ENCODE data around the gene SCMH1.
"Not testable (repeated sequence)": the region's sequence is repeated elsewhere in the genome, so short reads cannot be mapped to it uniquely, and the experiment has no call there.

Gene SCMH1

GRCh38 chr1:41261926-41262618 is 20.0 kb upstream of the SCMH1 start:
- no peak overlapping the region for H2BK15ac ChIP-seq (replicated peaks; ENCODE audit: low read depth)
- no peaks in the 10 kb centered on the region for H3K27me3 ChIP-seq (ENCODE audit: insufficient read depth, low read length, poor library complexity)
- DNase-seq: no peak
- no peak overlapping the region for H3K27ac ChIP-seq (ENCODE audit: low read depth, low read length)
- H3K4me1 ChIP-seq (ENCODE audit: control insufficient read depth, low read depth, low read length): no peaks in the 10 kb centered on the region
- no peak overlapping the region for H3K18ac ChIP-seq (ENCODE audit: low read length)
- H3K23ac ChIP-seq (ENCODE audit: low read length): no peak overlapping the region
- no peak overlapping the region for H3K56ac ChIP-seq (ENCODE audit: low read length)
- no peak overlapping the region for H3K4me2 ChIP-seq (ENCODE audit: low read length)
- no peak overlapping the region for H4K8ac ChIP-seq (ENCODE audit: low read depth, low read length)
- no peak overlapping the region for H2BK120ac ChIP-seq (ENCODE audit: low read depth, low read length)
- no peaks in the 10 kb centered on the region for H3K36me3 ChIP-seq (ENCODE audit: control insufficient read depth, insufficient read depth, low read length)
- H2AK5ac ChIP-seq (ENCODE audit: low read length): no peak overlapping the region
- H4K5ac ChIP-seq (ENCODE audit: low read length): no peak overlapping the region
- no peaks in the 10 kb centered on the region for H3K79me1 ChIP-seq (ENCODE audit: low read length)
- H3K4me3 ChIP-seq (ENCODE audit: low read length): no peak overlapping the region
- no peak overlapping the region for H2BK5ac ChIP-seq (ENCODE audit: low read length)
- H3K4ac ChIP-seq (ENCODE audit: low read depth, low read length): no peak overlapping the region
- no peak overlapping the region for H3K9ac ChIP-seq (ENCODE audit: low read length)
- no peaks in the 10 kb centered on the region for H3K79me2 ChIP-seq (ENCODE audit: control insufficient read depth, insufficient read depth, low read length)
- no CpG with 5 or more reads among the region's 3 CpGs for WGBS (ENCODE audit: extremely low coverage, insufficient coverage, low lambda C conversion rate)

- Histone ChIP-seq H3K4me3 (ENCODE audit: low read length) (no peak overlapping the region), H2BK5ac (ENCODE audit: low read length) (no peak overlapping the region), H3K56ac (ENCODE audit: low read length) (no peak overlapping the region), H3K23ac (ENCODE audit: low read length) (no peak overlapping the region), H3K4ac (ENCODE audit: low read depth, low read length) (no peak overlapping the region), H3K27ac (ENCODE audit: low read depth, low read length) (no peak overlapping the region), H3K4me1 (ENCODE audit: control insufficient read depth, low read depth, low read length) (no peaks in the 10 kb centered on the region), H4K8ac (ENCODE audit: low read depth, low read length) (no peak overlapping the region), H2BK15ac (replicated peaks; ENCODE audit: low read depth) (no peak overlapping the region), H3K27me3 (ENCODE audit: insufficient read depth, low read length, poor library complexity) (no peaks in the 10 kb centered on the region), H3K4me2 (ENCODE audit: low read length) (no peak overlapping the region), H3K18ac (ENCODE audit: low read length) (no peak overlapping the region), H2BK120ac (ENCODE audit: low read depth, low read length) (no peak overlapping the region), H3K79me1 (ENCODE audit: low read length) (no peaks in the 10 kb centered on the region), H2AK5ac (ENCODE audit: low read length) (no peak overlapping the region), H3K36me3 (ENCODE audit: control insufficient read depth, insufficient read depth, low read length) (no peaks in the 10 kb centered on the region), H3K9ac (ENCODE audit: low read length) (no peak overlapping the region), H4K5ac (ENCODE audit: low read length) (no peak overlapping the region), H3K79me2 (ENCODE audit: control insufficient read depth, insufficient read depth, low read length) (no peaks in the 10 kb centered on the region)
- no peak for DNase-seq
- WGBS (ENCODE audit: extremely low coverage, insufficient coverage, low lambda C conversion rate): no CpG with 5 or more reads among the region's 2 CpGs
Measured at GRCh38 chr1:41260768-41261167, 18.7 kb upstream of the SCMH1 start.

GRCh38 chr1:41259221-41259620 is 17.1 kb upstream of the SCMH1 start:
- Histone ChIP-seq H3K79me1 (ENCODE audit: low read length) (no peaks in the 10 kb centered on the region), H3K9ac (ENCODE audit: low read length) (no peak overlapping the region), H3K23ac (ENCODE audit: low read length) (no peak overlapping the region), H2BK120ac (ENCODE audit: low read depth, low read length) (no peak overlapping the region), H3K79me2 (ENCODE audit: control insufficient read depth, insufficient read depth, low read length) (no peaks in the 10 kb centered on the region), H3K4me3 (ENCODE audit: low read length) (no peak overlapping the region), H3K27ac (ENCODE audit: low read depth, low read length) (no peak overlapping the region), H3K4me2 (ENCODE audit: low read length) (no peak overlapping the region), H3K36me3 (ENCODE audit: control insufficient read depth, insufficient read depth, low read length) (no peaks in the 10 kb centered on the region), H3K56ac (ENCODE audit: low read length) (no peak overlapping the region), H2AK5ac (ENCODE audit: low read length) (no peak overlapping the region), H2BK5ac (ENCODE audit: low read length) (no peak overlapping the region), H4K8ac (ENCODE audit: low read depth, low read length) (no peak overlapping the region), H3K27me3 (ENCODE audit: insufficient read depth, low read length, poor library complexity) (no peaks in the 10 kb centered on the region), H4K5ac (ENCODE audit: low read length) (no peak overlapping the region), H2BK15ac (replicated peaks; ENCODE audit: low read depth) (no peak overlapping the region), H3K4ac (ENCODE audit: low read depth, low read length) (no peak overlapping the region), H3K4me1 (ENCODE audit: control insufficient read depth, low read depth, low read length) (no peaks in the 10 kb centered on the region), H3K18ac (ENCODE audit: low read length) (no peak overlapping the region)
- no peak for DNase-seq
- no CpG with 5 or more reads among the region's 3 CpGs for WGBS (ENCODE audit: extremely low coverage, insufficient coverage, low lambda C conversion rate)

GRCh38 chr1:41255978-41256377 is 13.9 kb upstream of the SCMH1 start:
- H3K79me1 ChIP-seq (ENCODE audit: low read length): no peaks in the 10 kb centered on the region
- no peak for DNase-seq
- H3K4me3 ChIP-seq (ENCODE audit: low read length): no peak overlapping the region
- H3K9ac ChIP-seq (ENCODE audit: low read length): no peak overlapping the region
- no CpG with 5 or more reads among the region's 1 CpG for WGBS (ENCODE audit: extremely low coverage, insufficient coverage, low lambda C conversion rate)
- H3K18ac ChIP-seq (ENCODE audit: low read length): no peak overlapping the region
- H3K79me2 ChIP-seq (ENCODE audit: control insufficient read depth, insufficient read depth, low read length): no peaks in the 10 kb centered on the region
- no peak overlapping the region for H4K5ac ChIP-seq (ENCODE audit: low read length)
- no peak overlapping the region for H3K27ac ChIP-seq (ENCODE audit: low read depth, low read length)
- H3K56ac ChIP-seq (ENCODE audit: low read length): no peak overlapping the region
- no peak overlapping the region for H2BK15ac ChIP-seq (replicated peaks; ENCODE audit: low read depth)
- H3K23ac ChIP-seq (ENCODE audit: low read length): no peak overlapping the region
- no peak overlapping the region for H3K4me2 ChIP-seq (ENCODE audit: low read length)
- H3K27me3 ChIP-seq (ENCODE audit: insufficient read depth, low read length, poor library complexity): no peaks in the 10 kb centered on the region
- H2BK5ac ChIP-seq (ENCODE audit: low read length): no peak overlapping the region
- H4K8ac ChIP-seq (ENCODE audit: low read depth, low read length): no peak overlapping the region
- H2BK120ac ChIP-seq (ENCODE audit: low read depth, low read length): no peak overlapping the region
- no peak overlapping the region for H3K4ac ChIP-seq (ENCODE audit: low read depth, low read length)
- no peaks in the 10 kb centered on the region for H3K4me1 ChIP-seq (ENCODE audit: control insufficient read depth, low read depth, low read length)
- no peak overlapping the region for H2AK5ac ChIP-seq (ENCODE audit: low read length)
- H3K36me3 ChIP-seq (ENCODE audit: control insufficient read depth, insufficient read depth, low read length): no peaks in the 10 kb centered on the region

GRCh38 chr1:41251120-41251519 is 9.0 kb upstream of the SCMH1 start:
- WGBS (ENCODE audit: extremely low coverage, insufficient coverage, low lambda C conversion rate): no CpG with 5 or more reads among the region's 1 CpG
- not testable (repeated sequence) for H3K27me3 ChIP-seq (ENCODE audit: insufficient read depth, low read length, poor library complexity)

DNA sequence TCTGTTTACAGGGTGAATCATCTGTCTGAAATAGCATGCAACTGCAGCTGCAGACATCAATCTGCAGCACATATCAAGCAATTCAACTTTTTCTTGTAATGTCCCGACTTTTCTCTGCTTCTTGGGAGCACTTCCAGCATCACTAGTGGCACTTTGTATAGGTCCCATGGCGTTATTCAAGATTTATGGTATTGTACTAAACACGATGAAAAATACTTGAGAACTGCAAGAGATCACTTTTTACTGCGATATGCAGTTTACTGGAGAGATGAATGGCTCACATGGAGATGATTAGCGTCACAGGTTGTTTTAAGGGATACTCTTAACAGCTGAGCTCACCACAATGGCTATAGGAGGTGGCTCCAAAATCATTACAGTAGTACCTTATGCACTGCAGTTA is 7.2 kb upstream of the SCMH1 start:
- H3K27ac ChIP-seq (ENCODE audit: low read depth, low read length): no peak overlapping the region
- no peak overlapping the region for H3K4me2 ChIP-seq (ENCODE audit: low read length)
- H3K4me1 ChIP-seq (ENCODE audit: control insufficient read depth, low read depth, low read length): no peaks in the 10 kb centered on the region
- H3K79me1 ChIP-seq (ENCODE audit: low read length): no peaks in the 10 kb centered on the region
- no peak overlapping the region for H2BK15ac ChIP-seq (replicated peaks; ENCODE audit: low read depth)
- H4K5ac ChIP-seq (ENCODE audit: low read length): no peak overlapping the region
- no CpG with 5 or more reads among the region's 5 CpGs for WGBS (ENCODE audit: extremely low coverage, insufficient coverage, low lambda C conversion rate)
- no peak overlapping the region for H2BK120ac ChIP-seq (ENCODE audit: low read depth, low read length)
- H3K4me3 ChIP-seq (ENCODE audit: low read length): no peak overlapping the region
- H3K9ac ChIP-seq (ENCODE audit: low read length): no peak overlapping the region
- H2BK5ac ChIP-seq (ENCODE audit: low read length): no peak overlapping the region
- no peak for DNase-seq
- no peaks in the 10 kb centered on the region for H3K36me3 ChIP-seq (ENCODE audit: control insufficient read depth, insufficient read depth, low read length)
- H3K27me3 ChIP-seq (ENCODE audit: insufficient read depth, low read length, poor library complexity): no peaks in the 10 kb centered on the region
- no peak overlapping the region for H3K4ac ChIP-seq (ENCODE audit: low read depth, low read length)
- no peaks in the 10 kb centered on the region for H3K79me2 ChIP-seq (ENCODE audit: control insufficient read depth, insufficient read depth, low read length)
- H3K23ac ChIP-seq (ENCODE audit: low read length): no peak overlapping the region
- H4K8ac ChIP-seq (ENCODE audit: low read depth, low read length): no peak overlapping the region
- H2AK5ac ChIP-seq (ENCODE audit: low read length): no peak overlapping the region
- H3K56ac ChIP-seq (ENCODE audit: low read length): no peak overlapping the region
- H3K18ac ChIP-seq (ENCODE audit: low read length): no peak overlapping the region

More at GRCh38 chr1:41251120-41251519, 9.0 kb upstream of the SCMH1 start:
- H3K79me1 ChIP-seq (ENCODE audit: low read length); H3K4me2 ChIP-seq (ENCODE audit: low read length); H2BK15ac ChIP-seq (replicated peaks; ENCODE audit: low read depth); H3K23ac ChIP-seq (ENCODE audit: low read length); H3K4ac ChIP-seq (ENCODE audit: low read depth, low read length); H3K36me3 ChIP-seq (ENCODE audit: control insufficient read depth, insufficient read depth, low read length); H3K4me3 ChIP-seq (ENCODE audit: low read length); H4K5ac ChIP-seq (ENCODE audit: low read length); H2AK5ac ChIP-seq (ENCODE audit: low read length); H2BK120ac ChIP-seq (ENCODE audit: low read depth, low read length); H4K8ac ChIP-seq (ENCODE audit: low read depth, low read length); H3K56ac ChIP-seq (ENCODE audit: low read length); H3K18ac ChIP-seq (ENCODE audit: low read length); H3K27ac ChIP-seq (ENCODE audit: low read depth, low read length); H3K4me1 ChIP-seq (ENCODE audit: control insufficient read depth, low read depth, low read length); H2BK5ac ChIP-seq (ENCODE audit: low read length); H3K79me2 ChIP-seq (ENCODE audit: control insufficient read depth, insufficient read depth, low read length); H3K9ac ChIP-seq (ENCODE audit: low read length); DNase-seq: not testable (repeated sequence)

All from mesendoderm (in vitro differentiated cells).